HG03139 (cell line): ENCODE measurements around the gene BICDL2.

ENCODE experiments used
- ATAC-seq: cut with Tn5 transposase; IDR thresholded peaks from one replicate; pipeline ENCODE4 v1.9.1; 2021; ENCODE audit not compliant: unreplicated experiment

BICDL2 gene

DNA sequence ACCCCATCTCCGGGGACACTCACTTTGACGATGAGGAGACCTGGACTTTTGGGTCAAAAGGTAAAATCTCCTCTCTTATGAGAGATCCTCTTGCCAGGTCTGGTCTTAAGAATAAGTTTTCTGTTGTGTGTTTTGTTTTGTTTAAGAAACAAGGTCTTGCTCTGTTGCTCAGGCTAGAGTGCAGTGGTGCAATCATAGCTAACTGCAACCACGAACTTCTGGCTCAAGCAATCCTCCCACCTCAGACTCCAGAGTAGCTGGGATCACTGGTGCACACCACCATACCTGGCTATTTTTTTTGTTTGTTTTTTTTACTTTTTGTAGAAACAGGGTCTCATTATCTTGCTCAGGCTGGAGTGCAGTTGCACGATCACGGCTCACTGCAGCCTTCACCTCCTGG, 13.7 kb upstream of the BICDL2 start:
- ATAC-seq: no peak

DNA sequence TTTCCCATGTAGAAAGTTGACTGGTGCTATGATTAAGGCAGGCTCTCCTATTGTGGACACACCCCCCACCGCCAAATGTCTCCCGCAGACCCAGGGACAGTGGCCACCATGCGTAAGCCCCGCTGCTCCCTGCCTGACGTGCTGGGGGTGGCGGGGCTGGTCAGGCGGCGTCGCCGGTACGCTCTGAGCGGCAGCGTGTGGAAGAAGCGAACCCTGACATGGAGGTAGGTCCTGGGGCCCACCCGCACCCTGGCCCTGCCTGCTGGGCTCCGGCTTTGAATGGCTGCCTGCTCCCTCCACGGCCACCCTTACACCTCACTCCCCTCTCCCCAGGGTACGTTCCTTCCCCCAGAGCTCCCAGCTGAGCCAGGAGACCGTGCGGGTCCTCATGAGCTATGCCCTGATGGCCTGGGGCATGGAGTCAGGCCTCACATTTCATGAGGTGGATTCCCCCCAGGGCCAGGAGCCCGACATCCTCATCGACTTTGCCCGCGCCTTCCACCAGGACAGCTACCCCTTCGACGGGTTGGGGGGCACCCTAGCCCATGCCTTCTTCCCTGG, 13.3 kb upstream of the BICDL2 start:
- no peak for ATAC-seq

DNA sequence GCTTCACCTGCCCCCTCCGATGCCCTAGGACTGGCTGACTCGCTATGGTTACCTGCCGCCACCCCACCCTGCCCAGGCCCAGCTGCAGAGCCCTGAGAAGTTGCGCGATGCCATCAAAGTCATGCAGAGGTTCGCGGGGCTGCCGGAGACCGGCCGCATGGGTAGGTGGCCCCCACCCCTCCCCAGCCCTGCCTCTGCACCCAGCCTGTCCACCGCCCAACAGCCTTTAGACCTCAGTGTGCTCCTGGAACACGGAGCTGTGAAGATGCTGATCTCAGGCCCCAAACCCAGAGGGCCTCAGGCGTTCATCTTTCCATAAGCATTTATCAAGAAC, 10.6 kb upstream of the BICDL2 start:
- no peak for ATAC-seq

DNA sequence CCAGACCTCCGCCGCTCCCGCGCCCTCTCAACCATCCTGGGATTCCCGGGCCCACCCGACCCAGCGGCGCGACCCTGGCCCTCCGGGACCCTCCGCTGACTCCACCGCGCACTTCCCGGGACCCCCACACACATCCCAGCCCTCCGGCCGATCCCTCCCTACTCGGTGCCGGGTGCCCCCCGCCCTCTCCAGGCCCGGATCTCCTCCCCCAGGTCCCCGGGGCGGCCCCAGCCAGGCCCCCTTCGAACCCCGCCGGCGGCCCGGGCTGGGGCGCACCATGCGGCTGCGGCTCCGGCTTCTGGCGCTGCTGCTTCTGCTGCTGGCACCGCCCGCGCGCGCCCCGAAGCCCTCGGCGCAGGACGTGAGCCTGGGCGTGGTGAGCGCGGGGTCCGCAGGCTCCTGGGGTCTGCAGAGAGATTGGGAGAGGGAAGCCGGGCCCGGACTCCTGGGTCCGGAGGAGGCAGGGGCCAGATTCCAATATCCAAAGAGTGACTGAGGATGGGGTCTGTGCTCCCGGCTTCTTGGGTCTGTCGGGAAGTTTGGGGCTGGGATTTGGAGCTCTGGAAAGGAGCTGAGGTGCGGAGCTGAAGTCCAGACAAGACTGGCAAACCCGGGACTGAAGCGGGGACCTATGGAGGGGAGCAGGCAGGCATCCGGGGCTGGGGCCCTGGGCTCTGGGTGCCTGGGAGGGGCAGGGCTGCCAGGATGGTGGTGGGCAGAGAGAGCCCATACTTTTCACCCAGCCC, 10.1 kb upstream of the BICDL2 start:
- no peak for ATAC-seq

DNA sequence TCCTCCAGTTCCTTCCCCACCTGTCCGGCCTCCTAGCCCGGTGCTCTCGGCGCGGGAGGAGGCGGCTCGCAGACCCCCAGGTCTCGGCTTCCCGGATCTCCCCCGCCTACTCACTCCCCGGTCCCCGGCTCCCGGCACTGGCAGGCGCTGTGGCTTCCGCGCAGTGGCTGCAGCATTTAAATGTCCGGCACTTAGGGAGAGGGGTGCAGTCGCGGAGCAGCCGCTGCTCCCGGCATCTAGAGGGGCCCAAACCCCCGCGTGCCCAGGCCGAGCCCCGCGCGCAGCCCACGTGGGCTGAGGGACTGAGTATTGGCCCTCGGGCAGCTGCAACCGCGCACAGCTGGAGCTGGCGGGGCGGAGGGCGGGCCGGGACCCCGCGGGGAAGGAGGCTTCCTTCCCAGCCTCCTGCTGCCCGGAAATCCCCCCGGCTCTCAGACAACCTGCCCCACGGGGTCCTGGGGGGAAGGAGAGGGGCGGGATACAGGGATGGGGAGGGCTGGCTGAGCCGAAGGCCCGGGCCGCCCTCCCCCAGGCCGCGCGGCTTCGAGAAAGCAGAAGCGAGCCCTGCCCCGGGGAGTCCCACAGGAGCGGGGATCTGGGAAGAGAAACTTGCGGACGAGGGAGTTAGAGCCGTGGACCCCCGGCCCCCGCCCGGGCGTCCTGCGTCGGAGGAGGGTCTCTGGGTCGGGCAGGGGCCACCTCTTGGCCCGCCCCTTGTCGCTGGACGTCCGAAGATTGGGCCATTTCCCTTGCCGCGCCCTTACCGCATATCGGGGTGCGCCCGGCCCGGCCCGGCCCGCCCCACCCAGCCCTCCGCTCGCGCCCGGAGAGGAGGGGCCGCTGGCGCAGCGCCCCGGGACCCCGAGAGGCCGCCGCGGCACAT, 9.3 kb upstream of the BICDL2 start, which contains the start of gene MMP25:
MMP25 (plus strand) TSS at position 804 of the 883 bp plus-strand sequence. CDS start 357 bp downstream, outside the sequence.
- ATAC-seq: no peak

DNA sequence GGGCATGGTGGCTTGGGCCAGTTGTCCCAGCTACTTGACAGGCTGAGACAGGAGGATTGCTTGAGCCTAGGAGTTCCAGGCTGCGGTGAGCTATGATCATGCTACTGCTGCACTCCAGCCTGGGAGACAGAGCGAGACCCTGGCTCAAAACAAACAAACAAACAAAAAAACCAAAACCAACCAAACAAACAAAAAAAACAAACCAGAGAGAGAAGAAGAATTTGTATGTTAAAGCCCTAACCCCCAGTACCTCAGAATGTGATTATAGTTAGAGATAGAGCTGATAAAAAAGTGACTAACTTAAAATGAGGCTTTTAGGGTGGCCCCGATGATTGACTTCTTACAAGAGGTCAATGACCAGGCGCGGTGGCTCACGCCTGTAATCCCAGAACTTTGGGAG, 8.0 kb upstream of the BICDL2 start:
- ATAC-seq: no peak

DNA sequence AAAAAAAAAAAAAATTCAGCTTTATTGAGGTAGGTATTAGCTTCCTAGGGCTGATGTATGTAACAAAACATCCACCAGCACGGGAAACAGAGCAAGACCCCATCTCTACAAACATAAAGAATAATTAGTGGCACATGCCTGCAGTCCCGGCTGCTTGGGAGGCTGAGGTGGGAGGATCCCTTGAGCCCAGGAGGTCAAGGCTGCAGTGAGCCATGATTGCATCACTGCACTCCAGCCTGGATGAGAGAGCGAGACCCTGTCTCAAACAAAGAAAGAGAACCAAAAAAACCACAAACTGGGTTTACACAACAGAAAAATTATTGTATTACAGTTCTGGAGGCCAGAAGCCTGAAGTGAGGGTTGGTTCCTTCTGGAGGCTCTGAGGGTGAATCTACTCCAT, 5.6 kb upstream of the BICDL2 start:
- ATAC-seq: no peak

DNA sequence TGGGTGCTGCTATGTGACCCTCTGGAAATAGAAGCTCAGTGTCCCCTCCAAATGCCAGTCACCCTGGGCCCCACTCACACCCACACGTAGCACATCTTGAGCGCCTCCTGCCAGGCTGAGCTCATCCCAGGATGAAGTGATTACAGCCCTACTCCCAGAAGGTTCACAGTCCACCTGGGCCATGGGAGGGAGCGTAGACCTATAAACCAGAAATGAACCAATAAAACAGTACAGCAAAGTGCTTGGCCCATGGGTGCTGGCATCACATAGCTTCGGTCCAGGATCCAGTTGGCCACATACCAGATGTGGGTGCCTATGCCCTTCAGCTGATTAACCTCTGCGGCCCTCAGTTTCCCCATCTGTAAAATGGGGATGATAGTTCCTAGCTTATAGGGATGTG, 2.2 kb upstream of the BICDL2 start:
- no peak for ATAC-seq

DNA sequence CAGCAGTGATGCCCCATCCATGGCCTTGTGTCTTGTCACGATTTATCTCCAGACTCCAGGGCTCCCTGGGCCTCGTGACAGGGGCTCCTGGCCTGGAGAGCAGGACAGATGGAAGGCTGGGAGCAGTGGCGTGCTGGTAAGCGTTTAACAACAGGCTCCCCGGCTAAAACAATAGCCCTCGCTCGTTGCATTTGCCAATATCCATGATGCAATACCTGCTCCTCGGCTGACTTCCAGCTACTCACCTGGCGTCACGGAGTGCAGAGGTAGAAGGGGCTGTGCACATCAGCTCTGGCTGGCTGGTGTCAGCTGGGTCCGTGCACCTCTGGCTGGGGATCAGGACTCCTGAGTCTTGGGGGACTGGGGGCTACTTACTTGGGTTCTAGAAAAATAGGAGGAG, 1.5 kb upstream of the BICDL2 start:
- ATAC-seq: no peak

DNA sequence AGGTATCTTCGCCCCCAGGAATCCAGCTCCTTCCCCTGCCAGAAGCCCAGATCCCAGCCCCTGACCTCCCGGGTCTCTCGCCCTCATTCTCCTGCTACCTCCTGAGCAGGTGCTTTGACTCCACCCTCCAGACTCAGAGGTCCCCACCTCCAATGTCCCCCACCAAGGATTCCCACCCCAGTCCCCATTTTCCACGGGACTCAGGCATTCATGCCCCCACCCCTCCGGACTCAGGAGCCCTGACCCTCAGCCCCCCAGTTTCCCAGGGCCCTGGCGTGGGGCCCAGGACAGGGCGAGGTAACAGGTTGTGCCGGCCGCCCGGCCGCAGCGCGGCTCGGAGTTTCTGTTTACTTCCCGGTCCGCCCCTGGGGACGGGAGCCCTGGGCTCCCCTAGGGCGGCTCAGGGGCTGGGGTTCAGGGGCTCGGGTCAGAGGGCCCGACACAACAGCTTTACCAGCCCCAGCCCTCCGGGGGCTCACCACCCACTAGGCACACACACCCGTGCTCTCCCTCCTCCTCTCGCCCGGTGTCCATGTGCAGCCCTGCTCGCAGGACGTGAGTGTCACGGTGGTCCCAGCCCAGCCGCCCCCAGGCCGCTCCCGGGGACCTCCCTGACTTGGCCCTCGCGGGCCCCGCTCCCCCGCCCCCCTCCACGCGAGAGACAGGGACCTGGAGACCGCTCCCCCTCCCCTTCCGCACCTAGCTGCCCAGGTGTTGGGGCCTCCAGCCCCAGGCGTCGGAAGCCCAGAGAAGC, 595 bp downstream of the BICDL2 start:
- ATAC-seq: no peak

DNA sequence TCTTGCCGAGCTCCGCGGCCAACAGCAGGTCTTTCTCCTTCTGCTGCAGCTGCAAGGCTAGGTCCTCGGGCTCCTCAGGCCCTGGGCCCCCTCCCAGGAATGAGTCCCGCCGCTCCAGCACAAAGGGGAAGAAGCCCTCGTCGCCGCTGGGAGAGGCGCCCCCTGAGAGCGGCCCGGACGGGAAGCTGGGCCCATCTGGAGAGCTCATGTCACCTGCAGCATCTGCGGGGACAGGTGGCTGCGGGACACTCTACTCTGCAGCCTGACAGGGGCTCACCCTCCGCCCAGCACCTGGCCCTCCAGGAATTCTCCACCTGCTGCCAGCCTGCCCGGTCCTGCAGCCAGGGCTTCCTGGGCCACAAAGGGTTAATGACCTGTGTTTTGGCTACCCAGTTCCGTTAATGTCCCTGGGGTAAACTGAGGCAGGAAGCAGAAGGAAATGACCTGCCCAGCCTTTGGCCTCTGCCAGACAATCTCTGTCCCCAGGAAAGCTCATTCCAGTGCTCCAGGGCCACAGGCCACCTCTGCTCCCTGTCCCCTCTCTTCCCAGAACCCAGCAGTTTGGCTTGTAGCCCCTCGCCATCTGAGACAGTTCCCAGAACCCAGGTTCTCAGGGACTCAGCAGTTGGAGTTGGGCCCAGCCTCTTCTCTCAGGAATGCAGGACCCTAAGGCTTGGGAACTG, 1.3 kb downstream of the BICDL2 start:
- ATAC-seq: no peak

DNA sequence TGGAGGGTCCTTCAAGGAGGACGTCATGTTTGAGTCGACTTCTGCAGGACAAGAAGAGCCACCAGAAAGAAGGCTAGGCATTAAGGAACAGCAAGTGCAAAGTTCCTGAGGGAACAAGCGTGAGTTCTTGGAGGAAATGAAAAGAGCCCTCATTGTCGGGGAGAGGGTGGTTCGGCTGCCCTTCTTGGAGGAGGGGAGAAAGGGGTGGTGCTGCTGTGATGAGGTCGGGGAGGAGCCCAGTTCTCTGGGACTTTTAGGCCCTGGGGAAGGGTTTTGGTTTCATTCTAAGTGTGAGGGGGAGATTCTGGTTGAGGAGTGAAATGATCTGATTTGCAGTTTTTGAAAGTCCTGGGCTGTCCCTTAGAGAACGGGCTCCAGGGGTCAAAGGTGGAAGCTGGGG, 4.1 kb downstream of the BICDL2 start:
- ATAC-seq: no peak

DNA sequence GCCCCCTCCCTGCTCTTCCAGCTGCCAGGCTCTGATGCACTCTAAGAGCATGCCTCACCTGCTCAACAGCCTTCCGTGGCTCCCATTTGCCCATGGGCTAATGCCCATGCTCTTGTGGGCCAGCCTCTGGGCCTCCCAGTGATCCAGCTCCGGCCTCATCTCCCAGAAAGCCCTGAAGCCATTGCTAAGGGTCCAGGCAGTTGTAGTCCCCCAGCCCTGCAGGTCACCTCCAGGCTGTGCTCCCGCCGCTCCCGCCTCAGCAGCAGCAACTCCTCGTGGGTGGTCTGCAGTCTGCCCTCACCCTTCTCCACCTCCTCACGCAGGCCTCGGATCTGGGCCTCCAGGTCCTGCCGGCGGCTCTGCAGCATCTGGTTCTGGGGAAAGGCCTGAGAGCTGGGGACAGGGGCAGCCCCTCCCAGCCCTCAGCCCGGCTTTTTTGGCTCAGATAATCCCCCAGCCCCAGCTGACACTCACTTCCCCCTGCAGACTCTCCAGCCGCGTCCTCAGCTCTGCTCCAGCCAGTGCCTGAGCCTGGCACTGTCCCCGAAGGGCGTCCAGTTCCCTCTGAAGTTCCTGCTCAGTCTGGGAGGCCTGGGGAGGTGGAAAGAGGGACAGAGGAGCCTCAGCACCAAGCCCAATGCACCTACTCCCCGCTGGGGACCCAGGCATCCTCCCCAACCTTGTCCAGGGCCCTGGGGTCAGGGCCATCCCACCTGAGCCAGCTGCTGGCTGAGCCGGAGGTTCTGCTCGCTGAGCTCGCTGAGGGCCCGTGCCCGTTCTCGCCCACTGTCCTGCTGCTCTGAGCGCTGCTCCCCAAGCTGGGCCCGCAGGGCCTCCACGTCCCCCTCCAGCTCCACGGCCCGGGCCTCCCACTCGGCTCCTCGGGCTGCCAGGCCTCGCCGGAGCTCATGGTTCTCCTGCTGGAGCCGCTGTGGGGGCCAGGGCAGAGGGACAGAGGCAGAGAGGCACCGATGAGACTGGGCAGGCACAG, 6.2 kb downstream of the BICDL2 start:
- no peak for ATAC-seq

DNA sequence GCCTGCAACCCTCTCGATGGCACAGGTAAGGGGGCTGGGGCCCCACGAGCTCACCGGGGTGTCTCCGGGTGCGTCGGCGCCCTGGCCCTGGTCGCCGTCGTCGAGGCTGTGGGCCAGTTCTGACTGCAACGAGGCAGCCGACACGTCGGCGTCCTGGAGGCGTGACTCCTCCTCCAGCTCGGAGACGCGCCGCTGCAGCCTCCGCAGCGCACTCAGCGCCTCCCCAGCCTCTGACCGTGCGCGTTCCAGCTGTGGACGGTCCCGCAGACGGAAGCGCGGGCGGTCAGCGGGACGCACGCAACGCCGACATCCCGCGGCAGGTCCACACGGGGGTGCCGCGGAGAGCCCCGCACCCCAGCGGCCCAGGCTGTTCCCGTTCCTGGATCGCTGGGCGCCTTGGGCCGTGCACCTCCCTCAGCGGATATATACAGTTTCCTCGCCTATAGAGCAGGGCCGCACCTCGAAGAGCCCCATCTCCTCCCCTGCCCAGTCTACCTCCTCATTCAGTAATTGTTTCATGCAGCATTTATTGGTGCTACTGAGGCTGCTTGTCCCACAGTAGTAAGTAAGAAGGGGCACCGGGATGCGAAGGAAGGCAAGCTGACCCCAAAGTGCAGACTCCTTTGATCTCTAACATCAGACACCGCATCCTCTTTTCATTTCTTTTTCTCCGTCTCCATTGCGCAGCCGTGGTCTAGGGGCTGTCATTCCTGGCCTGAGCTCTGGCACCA, 7.1 kb downstream of the BICDL2 start:
- no peak for ATAC-seq

DNA sequence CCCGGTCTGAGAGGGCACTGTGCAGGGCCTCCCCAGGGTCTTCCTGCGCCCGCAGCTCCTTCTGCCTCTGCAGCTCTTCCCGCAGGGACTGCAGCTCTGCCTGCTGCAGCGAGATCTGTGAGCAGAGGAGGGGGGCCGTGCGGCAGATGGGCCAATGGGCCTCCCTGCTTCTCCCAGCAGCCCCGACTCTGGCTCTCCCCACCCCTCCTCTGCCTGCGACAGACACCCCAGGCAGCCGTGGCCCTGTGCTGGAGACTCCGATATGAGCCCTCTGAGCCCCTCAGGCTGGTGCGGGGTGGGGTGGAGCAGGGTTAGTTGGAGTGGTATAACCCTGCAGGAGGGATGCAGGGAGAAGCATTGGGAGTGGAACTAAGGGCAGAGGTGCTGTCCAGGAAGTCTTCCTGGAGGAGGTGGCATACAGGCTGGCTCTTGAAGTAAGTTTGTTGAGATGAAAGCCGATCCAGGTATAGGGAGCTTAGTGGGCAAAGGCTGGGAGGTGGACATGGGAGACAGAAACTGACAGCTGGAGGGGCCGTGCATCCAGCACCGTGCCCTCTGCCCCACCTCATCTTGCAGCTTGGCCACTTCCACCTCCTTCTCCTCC, 7.9 kb downstream of the BICDL2 start:
- no peak for ATAC-seq

DNA sequence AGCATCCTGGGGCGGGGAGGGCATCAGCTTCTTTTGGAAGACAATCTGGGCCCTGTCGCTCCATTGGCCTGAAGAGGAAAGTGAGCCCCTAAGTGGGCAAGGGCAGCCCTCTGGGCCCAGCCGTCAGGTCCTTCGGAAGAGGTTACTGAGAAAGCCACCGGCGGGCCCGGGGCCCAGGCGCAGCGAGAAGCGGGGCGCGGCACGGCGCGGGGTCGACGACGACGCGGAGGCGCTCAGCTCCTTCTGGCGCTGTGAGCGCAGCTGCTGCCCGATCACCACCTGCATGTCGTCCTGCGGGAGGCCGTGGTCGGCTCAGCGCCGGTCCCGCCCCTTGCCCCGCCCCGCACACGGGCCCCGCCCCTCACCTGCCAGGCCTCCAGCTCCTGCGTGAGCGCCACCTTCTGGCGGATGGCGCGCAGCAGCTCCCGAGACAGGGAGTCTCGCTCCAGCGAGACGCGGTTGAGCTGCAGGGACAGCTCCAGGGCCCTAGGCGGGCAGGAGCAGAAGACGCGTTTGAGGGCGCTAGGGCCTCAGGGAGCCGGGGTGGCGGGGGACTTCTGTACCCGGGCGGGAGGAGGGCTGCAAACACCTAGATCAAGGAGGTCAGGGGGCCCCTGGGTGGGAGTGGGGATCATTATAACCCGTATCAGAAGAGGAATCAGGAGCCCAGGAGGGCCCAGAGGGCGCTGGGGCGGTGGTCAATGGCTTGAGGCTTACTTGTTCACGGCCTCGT, 8.6 kb downstream of the BICDL2 start:
- no peak for ATAC-seq

DNA sequence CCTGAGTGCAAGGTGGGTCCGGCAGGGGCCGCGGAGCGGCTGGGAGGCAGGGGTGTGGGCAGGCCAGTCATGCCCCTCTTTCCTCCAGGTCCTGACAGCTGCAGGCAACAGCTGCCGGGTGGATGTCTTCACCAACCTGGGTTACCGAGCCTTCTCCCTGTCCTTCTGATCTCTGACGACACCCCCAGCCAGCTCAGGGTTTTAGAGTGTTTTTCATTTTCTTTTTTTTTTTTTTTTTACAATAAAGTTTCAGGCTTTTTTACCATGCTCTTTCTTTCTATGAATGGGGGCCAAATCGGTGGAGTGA, 9.3 kb downstream of the BICDL2 start:
- ATAC-seq: no peak
